Endothelial cell of umbilical vein (primary cell): Measurements from ENCODE around the gene MCC.
A peak's percentile ranks its signal among the peaks of the same experiment; 100 is the strongest.

ENCODE experiments used
- CTCF ChIP-seq, 2 donors: IDR thresholded peaks; 1 replicate in 1 of 2; 2 replicates in 1 of 2; pipeline ENCODE4 v1.5.1; 2011; ENCODE audit warnings: low read length in 2 of 2, mild to moderate bottlenecking in 2 of 2, moderate library complexity in 2 of 2, control low read depth in 1 of 2, inconsistent platforms in 1 of 2, low read depth in 1 of 2; ENCODE audit not compliant: insufficient read depth in 1 of 2; ENCODE audit errors: extremely low read depth in 1 of 2
- EZH2 ChIP-seq: IDR thresholded peaks from 2 replicates; pipeline ENCODE4 v1.6.1; 2012; ENCODE audit warnings: borderline replicate concordance, low read depth, mild to moderate bottlenecking, moderate library complexity, low read length, inconsistent platforms; ENCODE audit not compliant: severe bottlenecking
- FOS ChIP-seq: IDR thresholded peaks from 2 replicates; pipeline ENCODE4 v1.6.1; 2011; ENCODE audit warnings: mild to moderate bottlenecking, low read length, moderate library complexity, borderline replicate concordance; ENCODE audit not compliant: insufficient read depth
- GATA2 ChIP-seq: IDR thresholded peaks from 2 replicates; pipeline ENCODE4 v1.7.0; 2011; ENCODE audit warnings: low read depth, mild to moderate bottlenecking, moderate library complexity, mixed read lengths, low read length; ENCODE audit not compliant: insufficient read length, insufficient read depth
- JUN ChIP-seq: IDR thresholded peaks from 2 replicates; pipeline ENCODE4 v1.6.1; 2011; ENCODE audit warnings: borderline replicate concordance, low read depth; ENCODE audit not compliant: insufficient read length, insufficient read depth
- MAX ChIP-seq: IDR thresholded peaks from 2 replicates; pipeline ENCODE4 v1.6.1; 2011; ENCODE audit not compliant: insufficient read depth, insufficient read length
- MYC ChIP-seq: IDR thresholded peaks from one replicate; pipeline ENCODE4 v1.6.1; 2011; ENCODE audit warnings: mild to moderate bottlenecking, low read depth, low read length
- POLR2A ChIP-seq: IDR thresholded peaks from 2 replicates; pipeline ENCODE4 v1.6.1; 2012; ENCODE audit warnings: low read depth, mild to moderate bottlenecking, control low read depth, low read length
- POLR2AphosphoS5 ChIP-seq: IDR thresholded peaks from 2 replicates; pipeline ENCODE4 v1.6.1; 2012; ENCODE audit warnings: low read depth, mild to moderate bottlenecking, control low read depth, low read length, moderate library complexity; ENCODE audit not compliant: insufficient read depth

GRCh38 chr5:113059232-113060040 lies 428.8 kb downstream of the MCC start:
- TF ChIP-seq CTCF (IDR thresholded peaks at IDR 0.05; ENCODE audit: extremely low read depth in 1 of 2, insufficient read depth in 1 of 2, low read depth in 1 of 2, low read length in 2 of 2), result no peak
- TF ChIP-seq POLR2AphosphoS5, result no peak
- no peak for TF ChIP-seq EZH2
- TF ChIP-seq POLR2A, result no peak
- TF ChIP-seq FOS, result no peak
- TF ChIP-seq MYC, result no peak
- TF ChIP-seq GATA2, result peak; percentile 13
- TF ChIP-seq JUN, result peak; percentile 22
- TF ChIP-seq MAX, result no peak
